ENCODE measurements around the gene BRD9.

The BRD9 gene

DNA sequence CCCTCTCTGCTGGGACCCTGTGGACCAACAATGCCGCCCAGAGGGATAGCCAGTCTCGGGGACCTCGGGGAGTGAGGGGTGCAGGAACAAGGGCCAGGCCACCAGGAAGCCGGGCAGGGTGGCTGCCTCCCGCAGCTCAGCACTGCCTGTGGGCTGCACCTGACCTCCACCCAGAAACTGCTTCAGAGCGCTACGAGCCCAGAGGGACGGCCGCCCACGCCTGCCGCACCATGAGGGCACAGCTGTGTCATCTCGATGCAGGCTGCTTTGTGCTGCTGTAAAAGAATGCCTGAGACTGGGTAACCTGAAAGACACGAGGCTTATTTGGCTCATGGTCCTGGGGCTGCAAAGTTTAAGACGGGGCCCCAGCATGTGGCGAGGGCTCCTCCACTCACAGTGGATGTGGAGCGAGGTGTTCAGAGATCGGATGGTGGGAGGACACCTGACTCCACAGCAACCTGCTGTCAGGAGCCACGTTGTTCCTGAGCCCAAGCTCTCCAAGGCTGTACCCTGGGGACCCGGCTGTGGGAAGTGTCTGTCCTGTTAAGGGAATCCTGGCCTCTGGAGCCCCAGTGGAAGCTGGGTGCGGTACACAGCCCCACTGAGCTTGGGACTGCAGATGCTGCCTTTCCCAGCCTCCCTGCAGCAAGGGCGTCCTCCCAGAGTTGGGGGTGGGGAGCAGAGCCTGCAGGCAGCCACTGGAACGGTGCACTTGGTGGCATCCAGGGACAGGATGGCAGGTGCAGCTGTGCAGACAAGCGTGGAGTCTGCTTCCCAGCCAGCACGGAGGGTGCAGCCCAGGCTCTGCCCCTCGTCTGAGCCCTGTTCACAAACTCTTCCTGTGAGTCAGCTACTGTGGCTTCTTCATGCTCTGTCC is 30.0 kb downstream of the BRD9 start:
- TF ChIP-seq, protein P1, sequence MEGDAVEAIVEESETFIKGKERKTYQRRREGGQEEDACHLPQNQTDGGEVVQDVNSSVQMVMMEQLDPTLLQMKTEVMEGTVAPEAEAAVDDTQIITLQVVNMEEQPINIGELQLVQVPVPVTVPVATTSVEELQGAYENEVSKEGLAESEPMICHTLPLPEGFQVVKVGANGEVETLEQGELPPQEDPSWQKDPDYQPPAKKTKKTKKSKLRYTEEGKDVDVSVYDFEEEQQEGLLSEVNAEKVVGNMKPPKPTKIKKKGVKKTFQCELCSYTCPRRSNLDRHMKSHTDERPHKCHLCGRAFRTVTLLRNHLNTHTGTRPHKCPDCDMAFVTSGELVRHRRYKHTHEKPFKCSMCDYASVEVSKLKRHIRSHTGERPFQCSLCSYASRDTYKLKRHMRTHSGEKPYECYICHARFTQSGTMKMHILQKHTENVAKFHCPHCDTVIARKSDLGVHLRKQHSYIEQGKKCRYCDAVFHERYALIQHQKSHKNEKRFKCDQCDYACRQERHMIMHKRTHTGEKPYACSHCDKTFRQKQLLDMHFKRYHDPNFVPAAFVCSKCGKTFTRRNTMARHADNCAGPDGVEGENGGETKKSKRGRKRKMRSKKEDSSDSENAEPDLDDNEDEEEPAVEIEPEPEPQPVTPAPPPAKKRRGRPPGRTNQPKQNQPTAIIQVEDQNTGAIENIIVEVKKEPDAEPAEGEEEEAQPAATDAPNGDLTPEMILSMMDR (IDR thresholded peaks at IDR 0.05; ENCODE audit: low read length, missing control alignments) = no peak
- no peak for DNase-seq (ENCODE audit: low read depth)
- no peak overlapping the region for H3K4me3 ChIP-seq (replicated peaks; ENCODE audit: low read depth, low read length)

DNA sequence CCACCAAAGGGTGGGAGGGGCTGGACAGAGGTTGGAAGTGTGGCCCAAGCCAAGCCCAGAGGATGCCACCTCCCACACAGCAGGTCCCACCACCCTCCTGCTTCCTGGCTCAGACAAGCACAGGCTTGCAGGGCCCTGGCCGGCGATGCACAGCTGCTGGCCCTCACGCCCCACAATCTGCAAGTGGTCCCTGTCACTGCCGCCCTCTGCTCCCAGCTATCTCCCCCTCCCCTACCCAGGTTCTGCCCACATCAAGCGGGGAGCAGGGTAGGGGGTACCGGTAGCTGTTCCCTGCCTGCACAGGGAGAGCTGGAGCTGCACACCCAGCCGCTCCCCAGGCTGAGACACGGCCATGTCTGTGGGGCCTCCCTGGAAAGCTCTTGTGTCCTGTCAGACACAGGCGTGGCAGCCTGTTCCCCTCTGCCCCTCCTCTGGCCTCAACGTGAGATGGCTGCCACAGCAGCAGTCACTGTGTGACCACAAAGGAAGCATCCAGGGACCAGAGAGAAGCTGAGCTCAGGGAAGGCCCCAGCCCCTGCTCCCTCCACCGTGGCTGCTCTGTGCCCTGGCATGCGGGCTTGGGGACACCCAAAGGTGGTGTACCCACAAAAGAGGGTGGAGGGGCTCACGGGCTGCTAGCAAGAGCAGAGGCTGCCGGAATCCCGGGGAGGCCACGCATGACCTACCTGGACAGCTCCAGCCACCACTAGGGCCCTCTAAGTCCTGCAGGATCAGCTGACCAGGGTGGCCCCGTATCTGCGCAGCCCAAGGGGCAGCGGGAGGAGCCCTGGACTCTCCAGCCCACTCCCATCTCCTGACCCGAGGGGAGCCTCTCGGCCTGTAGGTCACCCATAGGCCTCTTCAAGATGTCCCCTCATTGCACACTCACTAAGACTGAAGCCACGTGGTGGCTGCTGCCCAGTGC is 30.9 kb downstream of the BRD9 start:
- no peak overlapping the region for H3K4me3 ChIP-seq (replicated peaks; ENCODE audit: low read depth, low read length)
- no peak for DNase-seq (ENCODE audit: low read depth)
- TF ChIP-seq, protein P1 (IDR thresholded peaks at IDR 0.05; ENCODE audit: low read length, missing control alignments) = no peak

DNA sequence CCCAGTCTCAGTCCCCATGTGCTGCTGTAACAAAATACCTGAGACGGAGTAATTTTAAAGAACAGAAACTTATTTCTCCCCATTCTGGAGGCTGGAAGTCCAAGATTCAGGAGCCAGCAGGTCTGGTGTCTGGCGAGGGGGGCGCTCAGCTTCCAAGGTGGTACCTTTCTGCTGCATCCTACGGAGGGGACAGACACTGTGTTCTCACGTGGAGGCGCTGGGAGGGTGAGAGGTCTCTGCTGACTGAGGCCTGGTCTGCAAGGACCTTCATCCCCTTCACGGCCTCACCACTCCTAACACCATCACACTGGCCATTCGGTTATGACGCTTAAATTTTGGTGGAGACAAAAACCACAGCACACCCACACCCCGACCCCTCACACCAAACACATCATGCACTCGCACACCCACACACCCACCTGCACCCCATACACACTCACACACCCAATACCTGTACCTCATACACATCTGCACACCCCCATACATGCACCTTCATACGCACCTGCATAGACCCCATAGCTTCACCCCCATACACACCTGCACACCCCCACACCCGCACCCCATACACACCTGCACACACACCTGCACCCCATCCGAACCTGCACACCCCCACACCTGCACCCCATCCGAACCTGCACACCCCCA is 32.0 kb downstream of the BRD9 start:
- DNase-seq (ENCODE audit: low read depth) = no peak
- H3K4me3 ChIP-seq (replicated peaks; ENCODE audit: low read depth, low read length) = no peak overlapping the region
- TF ChIP-seq, protein P1 (IDR thresholded peaks at IDR 0.05; ENCODE audit: low read length, missing control alignments) = no peak

DNA sequence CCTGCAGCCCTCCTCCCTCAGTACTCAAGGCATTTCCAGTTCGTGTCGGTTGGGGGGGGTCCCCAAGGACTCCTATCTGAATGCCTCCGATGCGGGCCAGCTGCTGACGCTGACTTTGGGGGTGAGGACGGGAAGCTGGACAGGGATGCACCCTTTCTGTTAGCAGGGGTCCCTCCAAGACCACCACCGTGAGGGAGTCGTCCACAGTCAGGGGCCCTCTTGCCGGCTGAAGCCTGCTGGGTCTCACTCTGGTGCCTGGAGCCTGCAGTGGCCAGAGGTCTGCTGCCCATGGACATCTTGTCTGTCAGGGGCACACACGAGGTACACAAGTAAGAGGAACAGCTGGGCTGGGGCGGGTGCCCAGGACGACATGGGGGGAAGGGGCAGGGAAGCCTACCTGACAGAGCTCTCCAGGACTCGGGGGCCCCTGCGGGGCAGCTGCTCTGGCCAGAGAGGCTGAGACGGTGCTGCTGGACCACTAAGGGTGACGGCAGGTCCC is 32.8 kb downstream of the BRD9 start:
- TF ChIP-seq, protein P1 (IDR thresholded peaks at IDR 0.05; ENCODE audit: low read length, missing control alignments) = no peak
- no peak for DNase-seq (ENCODE audit: low read depth)
- no peak overlapping the region for H3K4me3 ChIP-seq (replicated peaks; ENCODE audit: low read depth, low read length)

DNA sequence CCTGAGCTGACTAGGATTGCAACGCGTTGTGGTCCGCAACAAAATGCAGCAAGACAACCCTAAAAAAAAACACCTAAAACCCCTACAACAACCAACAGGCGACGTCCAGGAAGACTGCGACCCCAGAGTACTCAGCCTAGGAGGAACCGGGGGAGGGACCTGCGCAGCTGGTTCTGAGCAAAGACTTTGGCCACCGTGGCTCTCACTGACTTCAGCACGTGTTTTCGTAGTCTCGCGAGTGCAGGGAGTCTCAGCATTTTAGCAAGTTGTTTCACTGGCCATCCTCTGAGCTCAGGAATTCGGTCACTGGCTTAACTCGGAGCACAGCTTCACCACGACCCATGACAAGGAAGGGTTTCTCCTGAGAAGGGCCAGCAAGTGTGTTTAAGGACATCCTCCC is 33.2 kb downstream of the BRD9 start:
- peak; percentile 27 for DNase-seq (ENCODE audit: low read depth)
- H3K4me3 ChIP-seq (replicated peaks; ENCODE audit: low read depth, low read length) = no peak overlapping the region
- TF ChIP-seq, protein P1 (IDR thresholded peaks at IDR 0.05; ENCODE audit: low read length, missing control alignments) = no peak

DNA sequence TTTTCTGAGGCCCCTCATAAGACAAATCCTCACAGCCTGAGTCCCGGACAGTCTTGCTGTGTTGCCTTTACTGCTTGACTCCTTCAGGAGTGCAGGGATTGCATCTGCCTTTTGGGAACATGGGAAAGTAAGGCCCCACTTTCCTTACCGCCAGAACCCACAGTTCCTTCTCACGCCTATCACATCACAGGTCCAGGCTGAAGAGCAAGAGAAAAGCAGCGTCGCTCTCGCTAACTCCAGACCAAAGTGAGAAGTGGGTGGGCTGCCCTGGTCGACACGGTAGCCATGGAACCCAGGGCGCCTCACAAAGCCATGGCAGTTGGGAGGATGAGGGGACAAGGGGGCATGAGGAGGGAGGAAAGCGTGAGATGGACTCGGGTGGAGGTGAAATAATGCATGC is 33.9 kb downstream of the BRD9 start:
- no peak for DNase-seq (ENCODE audit: low read depth)
- TF ChIP-seq, protein P1 (IDR thresholded peaks at IDR 0.05; ENCODE audit: low read length, missing control alignments) = no peak
- no peak overlapping the region for H3K4me3 ChIP-seq (replicated peaks; ENCODE audit: low read depth, low read length)

All from fibroblast of pulmonary artery (primary cell).